B cell (primary cell): ENCODE measurements around the gene STK17B. TPM values are rescaled to one million over a fixed set of nuclear protein-coding genes. Genes with fewer than 3 reads are reported as not detected.
A peak's percentile ranks its signal among the peaks of the same experiment; 100 is the strongest.

ENCODE experiments used
- ATAC-seq: fragments of 200-7000 bp; cut with Tn5 transposase; one replicate; pipeline ENCODE4 v1.10.0; 2021; ENCODE audit warnings: low read depth, mild to moderate bottlenecking, moderate number of reproducible peaks, moderate library complexity
- CTCF ChIA-PET: fragments of 350-600 bp; sonication (Branson Sonifier 250); formaldehyde crosslinking; loops from one replicate; lab custom pipeline; 2021; ENCODE audit warnings: antibody characterized with exemption, inconsistent platforms; lab: Charles Lee
- POLR2A ChIA-PET: fragments of 350-600 bp; sonication (Branson Sonifier 250); formaldehyde crosslinking; loops from one replicate; lab custom pipeline; 2021; ENCODE audit warnings: antibody characterized with exemption; lab: Charles Lee
- DNase-seq: peaks from one replicate; pipeline ENCODE4 v3.0.0; 2013
- H2AFZ ChIP-seq: 2 replicates; pipeline ENCODE4 v1.6.1; 2012; ENCODE audit warnings: mild to moderate bottlenecking, low read depth, low read length; ENCODE audit not compliant: insufficient read depth, poor library complexity, severe bottlenecking
- H3K27ac ChIP-seq, 2 donors: 1 replicate in 1 of 2; 2 replicates in 1 of 2; pipeline ENCODE4 v1.5.1; 2012 to 2013; ENCODE audit warnings: low read length in 2 of 2, mild to moderate bottlenecking in 2 of 2, moderate library complexity in 1 of 2
- H3K27me3 ChIP-seq, 4 experiments: fragments of 200-600 bp in 1 of 4; sonication (generic) in 1 of 4; replicated peaks in 1 of 4; 1 replicate in 2 of 4; 2 replicates in 2 of 4; pipeline versions ENCODE4 v1.6.1 to v1.7.0; 2013 to 2016; ENCODE audit warnings: low read length in 3 of 4, mild to moderate bottlenecking in 2 of 4, mixed read lengths in 1 of 4, moderate library complexity in 1 of 4; ENCODE audit not compliant: insufficient read depth in 4 of 4, control insufficient read depth in 3 of 4; ENCODE audit errors: control extremely low read depth in 1 of 4
- H3K36me3 ChIP-seq, 2 experiments: replicated peaks in 1 of 2; 1 replicate in 1 of 2; 2 replicates in 1 of 2; pipeline versions ENCODE4 v1.6.1 to v1.7.1; 2013; ENCODE audit warnings: low read length in 1 of 2; ENCODE audit not compliant: insufficient read depth in 2 of 2, control insufficient read depth in 1 of 2; ENCODE audit errors: control extremely low read depth in 1 of 2, extremely low read depth in 1 of 2
- H3K4me1 ChIP-seq, 2 donors: fragments of 200-600 bp in 1 of 2; sonication (generic) in 1 of 2; 1 replicate in 1 of 2; 2 replicates in 1 of 2; pipeline versions ENCODE4 v1.5.1 to v1.6.1; 2013 to 2017; ENCODE audit warnings: low read length in 2 of 2; ENCODE audit not compliant: control insufficient read depth in 2 of 2, insufficient read depth in 2 of 2
- H3K4me2 ChIP-seq: replicated peaks from 2 replicates; pipeline ENCODE3; 2012; ENCODE audit warnings: mild to moderate bottlenecking, low read depth, low read length; ENCODE audit not compliant: poor library complexity, severe bottlenecking
- H3K4me3 ChIP-seq, 5 experiments: fragments of 200-600 bp in 1 of 5; sonication (generic) in 1 of 5; 1 replicate in 3 of 5; 2 replicates in 2 of 5; pipeline versions ENCODE4 v1.5.1 to v1.7.0; 2011 to 2016; ENCODE audit warnings: low read length in 4 of 5, mild to moderate bottlenecking in 4 of 5, low read depth in 2 of 5, control low read depth in 1 of 5, moderate library complexity in 1 of 5; ENCODE audit not compliant: insufficient read depth in 1 of 5; ENCODE audit errors: control extremely low read depth in 1 of 5, extremely low read depth in 1 of 5
- H3K79me2 ChIP-seq: fragments of 200-600 bp; sonication (generic); one replicate; pipeline ENCODE4 v1.6.0; 2016; ENCODE audit warnings: low read length; ENCODE audit not compliant: control insufficient read depth, insufficient read depth
- H3K9ac ChIP-seq: fragments of 200-600 bp; sonication (generic); 2 replicates; pipeline ENCODE4 v1.6.1; 2017; ENCODE audit warnings: mild to moderate bottlenecking, low read length, moderate library complexity
- H3K9me3 ChIP-seq, 3 donors: one replicate each; pipeline versions ENCODE4 v1.6.1 to v1.7.1; 2013; ENCODE audit warnings: low read length in 2 of 3; ENCODE audit not compliant: control insufficient read depth in 2 of 3, insufficient read depth in 1 of 3; ENCODE audit errors: control extremely low read depth in 1 of 3
- H4K20me1 ChIP-seq: 2 replicates; pipeline ENCODE4 v1.6.0; 2012; ENCODE audit warnings: mild to moderate bottlenecking, low read length; ENCODE audit not compliant: insufficient read depth, control insufficient read depth, poor library complexity, severe bottlenecking
- H3K27ac Mint-ChIP-seq: one replicate; pipeline ENCODE4 v1.8.0; 2021; ENCODE audit warnings: mixed read lengths
- H3K27me3 Mint-ChIP-seq: one replicate; pipeline ENCODE4 v1.8.0; 2021; ENCODE audit warnings: mixed read lengths
- H3K4me1 Mint-ChIP-seq: one replicate; pipeline ENCODE4 v1.8.0; 2021; ENCODE audit warnings: mixed read lengths
- H3K4me3 Mint-ChIP-seq: one replicate; pipeline ENCODE4 v1.8.0; 2021; ENCODE audit warnings: mixed read lengths
- H3K9me3 Mint-ChIP-seq: one replicate; pipeline ENCODE4 v1.8.0; 2022; ENCODE audit warnings: mixed read lengths; ENCODE audit not compliant: insufficient read depth
- CTCF ChIP-seq: fragments of 200-600 bp; IDR thresholded peaks from one replicate; pipeline ENCODE4 v1.8.0; 2022; ENCODE audit warnings: antibody characterized with exemption, mild to moderate bottlenecking
- EZH2 ChIP-seq: IDR thresholded peaks from 2 replicates; pipeline ENCODE4 v1.6.1; 2012; ENCODE audit warnings: borderline replicate concordance, low read depth, mild to moderate bottlenecking, moderate library complexity, low read length; ENCODE audit not compliant: insufficient read depth, poor library complexity, severe bottlenecking
- WGBS: methylation state at CpG from one replicate; pipeline ENCODE4 v1.1.5; 2013; ENCODE audit warnings: missing lambda C conversion rate; ENCODE audit not compliant: insufficient coverage; 5-methylcytosine and 5-hydroxymethylcytosine counted together
- intact Hi-C: fragments of 100-400 bp; cut with micrococcal nuclease; formaldehyde crosslinking; loops from one replicate; pipeline ENCODE4 v1.10.0; 2022
- polyA plus RNA-seq: library from polyadenylated mRNA; depleted of rRNA; stranded (reverse); fragments of >200 nt; gene quantifications from 2 replicates; pipeline ENCODE4 v1.2.3, GENCODE V29; 2012
- total RNA-seq, 2 donors: library from RNA; stranded (reverse); fragments of 120-200 nt in 1 of 2; gene quantifications; 1 replicate in 1 of 2; 2 replicates in 1 of 2; pipeline versions ENCODE4 v1.2.3 to v1.2.4, GENCODE V29; 2013 to 2022

STK17B gene
- total and polyA plus RNA-seq, 2 donors (not counting 1 experiment from before 2014, with no cell fraction given), result 120 to 249 TPM

GRCh38 chr2:196201229-196202009 lies 30.0 kb upstream of the STK17B start:
- Mint-ChIP-seq H3K27me3 (no peaks in the 10 kb centered on the region), H3K4me3 (peak overlapping the region; percentile 70), H3K27ac (peak overlapping the region; percentile 79), H3K9me3 (no peaks in the 10 kb centered on the region), H3K4me1 (peaks cover 35% of the 10 kb centered on the region)
- Histone ChIP-seq H3K27ac (peak overlapping the region in 1 of 2 donors; percentile 47), H4K20me1 (no peaks in the 10 kb centered on the region), H3K4me3 (peak overlapping the region in 2 of 5 experiments; percentile 2 to 32), H3K79me2 (peaks cover 5% of the 10 kb centered on the region), H2AFZ (peak overlapping the region; percentile 12), H3K9ac (peak overlapping the region; percentile 33), H3K4me2 (peak overlapping the region; percentile 46), H3K4me1 (peaks cover 12 to 18% of the 10 kb centered on the region in 2 donors), H3K27me3 (no peaks in the 10 kb centered on the region), H3K36me3 (no peaks in the 10 kb centered on the region), H3K9me3 (peaks cover 0 to 4% (median 0%) of the 10 kb centered on the region in 3 donors)
- DNase-seq (no peak), ATAC-seq (no peak)
- intact Hi-C loops, result loop anchor here (1.0 to 2.0 kb wide), 2 partner anchors 10 to 19 kb away; no protein-coding TSS in a partner anchor
- POLR2A ChIA-PET, result interaction anchor here (0.6 to 1.5 kb wide), 7 partner anchors 9 to 57 kb away, joined by 3 to 7 read pairs (median 3); no protein-coding TSS in a partner anchor
- CTCF ChIA-PET, result interaction anchor here (1.0 to 2.8 kb wide), 8 partner anchors 9 to 123 kb away, joined by 3 to 11 read pairs (median 4); no protein-coding TSS in a partner anchor
- TF ChIP-seq CTCF (no peak), EZH2 (no peak)
- 55% methylated on average over 2 of the region's 5 CpGs for WGBS
